Gastroesophageal sphincter (tissue), 3 donors: ENCODE measurements around the gene RPRD1B.

ENCODE experiments used
- CTCF ChIP-seq, 4 experiments: fragments of 200-600 bp in 2 of 4; fragments of 450-650 bp in 2 of 4; sonication (generic) in 1 of 4; IDR thresholded peaks; one replicate each; pipeline ENCODE4 v1.5.1; 2017 to 2019; ENCODE audit warnings: antibody characterized with exemption in 4 of 4, mild to moderate bottlenecking in 2 of 4, moderate library complexity in 2 of 4
- POLR2A ChIP-seq, 2 donors: fragments of 450-650 bp; IDR thresholded peaks; one replicate each; pipeline ENCODE4 v1.6.1; 2017; ENCODE audit warnings: antibody characterized with exemption in 2 of 2, mild to moderate bottlenecking in 2 of 2, moderate library complexity in 1 of 2

GRCh38 chr20:38131588-38132121 lies 98.1 kb downstream of the RPRD1B start:
- TF ChIP-seq CTCF (IDR thresholded peaks at IDR 0.05) (no peak), POLR2A (IDR thresholded peaks at IDR 0.05) (no peak)
